Activated naive CD4-positive, alpha-beta T cell treated with anti-CD3 and anti-CD28 coated beads, Interleukin-2, amount 50 U/mL, for 72 hours (primary cell): ENCODE data around the gene HNRNPA1. TPM values are rescaled to one million over a fixed set of nuclear protein-coding genes. Genes with fewer than 3 reads are reported as not detected.

Experiments
- ATAC-seq, 2 donors: fragments of 150-1000 bp; cut with Tn5 transposase; 2 replicates each; pipeline ENCODE4 v1.10.0; 2021; ENCODE audit warnings: mild to moderate bottlenecking in 2 of 2, moderate library complexity in 2 of 2
- DNase-seq, 2 donors: peaks; one replicate each; pipeline ENCODE4 v3.0.0; 2021 to 2022; ENCODE audit warnings: low spot score in 2 of 2
- H3K27ac Mint-ChIP-seq, 2 donors: one replicate each; pipeline ENCODE4 v1.8.0; 2022; ENCODE audit warnings: mild to moderate bottlenecking in 2 of 2, mixed read lengths in 2 of 2
- H3K36me3 Mint-ChIP-seq, 2 donors: one replicate each; pipeline ENCODE4 v1.8.0; 2022; ENCODE audit warnings: mixed read lengths in 2 of 2
- H3K9me3 Mint-ChIP-seq, 2 donors: one replicate each; pipeline ENCODE4 v1.8.0; 2022; ENCODE audit warnings: mixed read lengths in 2 of 2
- total RNA-seq, 2 donors: library from RNA; stranded (reverse); gene quantifications; one replicate each; pipeline ENCODE4 v1.2.3, GENCODE V29; 2022

The HNRNPA1 gene
- total RNA-seq, 2 donors from 2014 or later, result 1,446 to 2,174 TPM

GRCh38 chr12:54286042-54287030 is 5.8 kb downstream of the HNRNPA1 start:
- ATAC-seq (peak in 1 of 2 donors; percentile 3), DNase-seq (no peak)
- Mint-ChIP-seq H3K9me3 (no peaks in the 10 kb centered on the region), H3K36me3 (peaks cover 14 to 35% of the 10 kb centered on the region in 2 donors), H3K27ac (peak overlapping the region; percentile 74 to 96)

- DNase-seq (no peak), ATAC-seq (peak in 1 of 2 donors; percentile 6)
- H3K9me3 Mint-ChIP-seq, result no peaks in the 10 kb centered on the region
- H3K27ac Mint-ChIP-seq, result peak overlapping the region in 1 of 2 donors; percentile 96
- H3K36me3 Mint-ChIP-seq, result peaks cover 14 to 35% of the 10 kb centered on the region in 2 donors
Observed at GRCh38 chr12:54287261-54288157, 7.0 kb downstream of the HNRNPA1 start.

- Mint-ChIP-seq H3K9me3 (no peaks in the 10 kb centered on the region), H3K36me3 (peaks cover 0 to 9% of the 10 kb centered on the region in 2 donors), H3K27ac (peak overlapping the region; percentile 8 to 58)
- ATAC-seq, result peak in 1 of 2 donors; percentile 11
- no peak for DNase-seq
Observed at GRCh38 chr12:54292083-54292930, 11.8 kb downstream of the HNRNPA1 start.

- ATAC-seq, result no peak
Observed at GRCh38 chr12:54292931-54293241, 12.4 kb downstream of the HNRNPA1 start.

GRCh38 chr12:54294152-54294952 is 13.8 kb downstream of the HNRNPA1 start:
- no peaks in the 10 kb centered on the region for H3K9me3 Mint-ChIP-seq
- DNase-seq, result peak in 1 of 2 donors; percentile 74
- no peak overlapping the region for H3K27ac Mint-ChIP-seq
- peak; percentile 18 to 82 for ATAC-seq
- H3K36me3 Mint-ChIP-seq, result no peaks in the 10 kb centered on the region

More at GRCh38 chr12:54292931-54293241, 12.4 kb downstream of the HNRNPA1 start:
- H3K9me3 Mint-ChIP-seq, result no peaks in the 10 kb centered on the region
- no peak for DNase-seq
- H3K36me3 Mint-ChIP-seq, result peaks cover 0 to 3% of the 10 kb centered on the region in 2 donors
- H3K27ac Mint-ChIP-seq, result peak overlapping the region; percentile 8 to 91

GRCh38 chr12:54294953-54295566 is 14.5 kb downstream of the HNRNPA1 start:
- ATAC-seq, result no peak
- H3K36me3 Mint-ChIP-seq, result no peaks in the 10 kb centered on the region
- H3K9me3 Mint-ChIP-seq, result no peaks in the 10 kb centered on the region
- no peak overlapping the region for H3K27ac Mint-ChIP-seq
- DNase-seq, result no peak

- no peaks in the 10 kb centered on the region for H3K9me3 Mint-ChIP-seq
- ATAC-seq, result no peak
- no peak for DNase-seq
- H3K36me3 Mint-ChIP-seq, result no peaks in the 10 kb centered on the region
- no peak overlapping the region for H3K27ac Mint-ChIP-seq
Observed at GRCh38 chr12:54296393-54297099, 16.0 kb downstream of the HNRNPA1 start.

GRCh38 chr12:54298904-54299303 is 18.4 kb downstream of the HNRNPA1 start:
- Mint-ChIP-seq H3K36me3 (no peaks in the 10 kb centered on the region), H3K27ac (no peak overlapping the region), H3K9me3 (no peaks in the 10 kb centered on the region)
- DNase-seq (no peak), ATAC-seq (no peak)

- Mint-ChIP-seq H3K9me3 (no peaks in the 10 kb centered on the region), H3K27ac (no peak overlapping the region), H3K36me3 (no peaks in the 10 kb centered on the region)
- ATAC-seq, result no peak
- no peak for DNase-seq
Observed at GRCh38 chr12:54299515-54300224, 19.1 kb downstream of the HNRNPA1 start.

GRCh38 chr12:54300225-54300731 is 19.8 kb downstream of the HNRNPA1 start:
- no peak for DNase-seq
- Mint-ChIP-seq H3K36me3 (no peaks in the 10 kb centered on the region), H3K9me3 (no peaks in the 10 kb centered on the region), H3K27ac (no peak overlapping the region)
- no peak for ATAC-seq

GRCh38 chr12:54300732-54301427 is 20.4 kb downstream of the HNRNPA1 start, which contains the start of gene NFE2:
NFE2 (minus strand) TSS chr12:54301015; CDS start chr12:54295248, 5,767 bp downstream.
- no peak for DNase-seq
- no peaks in the 10 kb centered on the region for H3K36me3 Mint-ChIP-seq

GRCh38 chr12:54301428-54302048 is 21.0 kb downstream of the HNRNPA1 start:
- ATAC-seq (no peak), DNase-seq (no peak)
- Mint-ChIP-seq H3K9me3 (no peaks in the 10 kb centered on the region), H3K36me3 (no peaks in the 10 kb centered on the region), H3K27ac (no peak overlapping the region)

More at GRCh38 chr12:54300732-54301427, 20.4 kb downstream of the HNRNPA1 start, which contains the start of gene NFE2:
- ATAC-seq, result peak; percentile 41 to 56
- Mint-ChIP-seq H3K9me3 (no peaks in the 10 kb centered on the region), H3K27ac (no peak within 1 kb of the TSS)

GRCh38 chr12:54303640-54304039 is 23.1 kb downstream of the HNRNPA1 start:
- Mint-ChIP-seq H3K9me3 (no peaks in the 10 kb centered on the region), H3K36me3 (no peaks in the 10 kb centered on the region), H3K27ac (no peak overlapping the region)
- DNase-seq (no peak), ATAC-seq (no peak)
